Activated naive CD4-positive, alpha-beta T cell treated with Interleukin-2 at 50 U/mL for 16 hours (primary cell): ENCODE results near the gene ZNF768.

ENCODE experiments used
- DNase-seq: peaks from one replicate; pipeline ENCODE4 v3.0.0-alpha.2; 2020

Gene ZNF768

GRCh38 chr16:30526137-30526822 is at the start of gene ZNF768:
Gene ZNF768 (minus strand): TSS chr16:30526566. CDS start chr16:30526413, 153 bp downstream.
- peak; percentile 13 for DNase-seq

GRCh38 chr16:30574678-30575077 is 48.3 kb upstream of the ZNF768 start:
- no peak for DNase-seq

- DNase-seq = peak; percentile 95
These were observed 45.3 kb upstream of the ZNF768 start, which contains the start of gene ZNF688 for GRCh38 chr16:30571445-30572322. Gene ZNF688 (minus strand): TSS chr16:30571714. CDS start chr16:30571629, 85 bp downstream.

GRCh38 chr16:30570636-30571444 is 44.5 kb upstream of the ZNF768 start:
- no peak for DNase-seq

GRCh38 chr16:30569746-30570635 is 43.6 kb upstream of the ZNF768 start:
- DNase-seq = no peak

- no peak for DNase-seq
These were observed 42.9 kb upstream of the ZNF768 start for GRCh38 chr16:30569281-30569680.

- peak; percentile 60 for DNase-seq
These were observed 41.7 kb upstream of the ZNF768 start for GRCh38 chr16:30567991-30568638.

- peak; percentile 82 for DNase-seq
These were observed 41.0 kb upstream of the ZNF768 start for GRCh38 chr16:30567160-30567990.

GRCh38 chr16:30566531-30566930 is 40.2 kb upstream of the ZNF768 start:
- DNase-seq = no peak

GRCh38 chr16:30565984-30566383 is 39.6 kb upstream of the ZNF768 start:
- DNase-seq = no peak

- no peak for DNase-seq
These were observed 39.2 kb upstream of the ZNF768 start for GRCh38 chr16:30565526-30565925.

- no peak for DNase-seq
These were observed 35.7 kb upstream of the ZNF768 start for GRCh38 chr16:30562021-30562420.

GRCh38 chr16:30561089-30561816 is 34.9 kb upstream of the ZNF768 start:
- peak; percentile 17 for DNase-seq

- DNase-seq = no peak
These were observed 33.3 kb upstream of the ZNF768 start for GRCh38 chr16:30559690-30560089.

- no peak for DNase-seq
These were observed 32.5 kb upstream of the ZNF768 start for GRCh38 chr16:30558789-30559377.

- DNase-seq = peak; percentile 97
These were observed 31.8 kb upstream of the ZNF768 start, which contains the start of gene ZNF764 for GRCh38 chr16:30557957-30558788. Gene ZNF764 (minus strand): TSS chr16:30558374. CDS start chr16:30558182, 192 bp downstream.

- DNase-seq = no peak
These were observed 31.3 kb upstream of the ZNF768 start for GRCh38 chr16:30557707-30557956.

- no peak for DNase-seq
These were observed 29.7 kb upstream of the ZNF768 start for GRCh38 chr16:30556125-30556473.
